Gastrocnemius medialis (tissue), 4 donors: ENCODE results near the gene RXYLT1. TPM values are rescaled to one million over a fixed set of nuclear protein-coding genes. Genes with fewer than 3 reads are reported as not detected.

Experiments
- ATAC-seq, 2 donors: fragments of 150-250 bp; one replicate each; pipeline ENCODE4 v1.9.1; 2016
- DNase-seq, 2 donors: peaks; one replicate each; pipeline ENCODE4 v3.0.0-alpha.2; 2019
- H3K27ac ChIP-seq, 4 donors: fragments of 200-600 bp; sonication (generic); 1 replicate in 1 of 4; 2 replicates in 3 of 4; pipeline ENCODE4 v1.5.1; 2016 to 2018; ENCODE audit warnings: mild to moderate bottlenecking in 2 of 4, moderate library complexity in 1 of 4
- H3K27me3 ChIP-seq, 3 donors: fragments of 200-600 bp; sonication (generic) in 2 of 3; 1 replicate in 1 of 3; 2 replicates in 2 of 3; pipeline versions ENCODE4 v1.5.1 to v1.6.0; 2016 to 2019; ENCODE audit warnings: mild to moderate bottlenecking in 1 of 3, moderate library complexity in 1 of 3
- H3K36me3 ChIP-seq, 2 donors: fragments of 200-600 bp; sonication (generic) in 1 of 2; one replicate each; pipeline ENCODE4 v1.5.1; 2017 to 2018
- H3K4me1 ChIP-seq, 2 donors: fragments of 200-600 bp; sonication (generic) in 1 of 2; one replicate each; pipeline ENCODE4 v1.5.1; 2016 to 2017; ENCODE audit warnings: mild to moderate bottlenecking in 2 of 2
- H3K4me3 ChIP-seq, 4 donors: fragments of 200-600 bp; sonication (generic) in 3 of 4; 1 replicate in 1 of 4; 2 replicates in 3 of 4; pipeline ENCODE4 v1.5.1; 2016 to 2019; ENCODE audit warnings: mild to moderate bottlenecking in 2 of 4
- H3K9me3 ChIP-seq, 3 donors: fragments of 200-600 bp; sonication (generic) in 2 of 3; 1 replicate in 1 of 3; 2 replicates in 2 of 3; pipeline ENCODE4 v1.5.1; 2016 to 2019
- CTCF ChIP-seq, 5 experiments: fragments of 450-650 bp in 3 of 5; fragments of 200-600 bp in 2 of 5; sonication (generic) in 2 of 5; IDR thresholded peaks in 4 of 5; conservative IDR thresholded peaks in 1 of 5; 1 replicate in 4 of 5; 2 replicates in 1 of 5; pipeline ENCODE4 v1.5.1; 2016 to 2019; ENCODE audit warnings: antibody characterized with exemption in 5 of 5, mild to moderate bottlenecking in 3 of 5, moderate library complexity in 3 of 5
- POLR2A ChIP-seq, 2 donors: fragments of 450-650 bp; IDR thresholded peaks; one replicate each; pipeline ENCODE4 v1.6.1; 2017; ENCODE audit warnings: antibody characterized with exemption in 2 of 2, mild to moderate bottlenecking in 2 of 2, moderate library complexity in 2 of 2
- in situ Hi-C, 4 donors: fragments of 200-750 bp; cut with MboI; loops; one replicate each; pipeline versions ENCODE4 v1.15.0 to v1.8.0; 2017; ENCODE audit warnings: low sequenced_read_pairs in 4 of 4
- intact Hi-C: fragments of 100-400 bp; cut with DNase I; formaldehyde crosslinking; loops from one replicate; pipeline ENCODE4 v1.15.1; 2023; ENCODE audit warnings: low total_unique reads
- total RNA-seq, 4 donors: library from RNA; depleted of rRNA; stranded (reverse); fragments of >200 nt; gene quantifications; one replicate each; pipeline versions ENCODE4 v1.1.0 to v1.2.3, GENCODE V29; 2016

RXYLT1 gene
- total RNA-seq, 4 donors from 2014 or later: 9.4 to 16.5 (median 14.1) TPM

GRCh38 chr12:63836046-63836445 is 56.3 kb downstream of the RXYLT1 start:
- Histone ChIP-seq H3K36me3 (no peaks in the 10 kb centered on the region), H3K27me3 (no peaks in the 10 kb centered on the region), H3K4me1 (no peaks in the 10 kb centered on the region), H3K9me3 (no peaks in the 10 kb centered on the region), H3K4me3 (no peak overlapping the region), H3K27ac (no peak overlapping the region)
- intact Hi-C loops: no loop called here
- in situ Hi-C loops: loop anchor here in 2 of 4 donors (5.0 to 25.0 kb wide), 2 partner anchors 421 to 551 kb away; partner anchors contain the start of gene C12orf56 (in 1 of the 2)
- ATAC-seq (no peak), DNase-seq (no peak)
- no peak for TF ChIP-seq CTCF (IDR thresholded peaks at IDR 0.05 in 4 of 5, conservative IDR thresholded peaks at IDR 0.05 in 1 of 5)
- TF ChIP-seq POLR2A (IDR thresholded peaks at IDR 0.05): no peak

GRCh38 chr12:63836936-63837335 is 57.2 kb downstream of the RXYLT1 start:
- no peaks in the 10 kb centered on the region for H3K4me1 ChIP-seq
- no peaks in the 10 kb centered on the region for H3K9me3 ChIP-seq
- no peak overlapping the region for H3K27ac ChIP-seq
- H3K27me3 ChIP-seq: no peaks in the 10 kb centered on the region
- DNase-seq (no peak), ATAC-seq (no peak)
- in situ Hi-C loops (loop anchor here in 2 of 4 donors (5.0 to 25.0 kb wide), 2 partner anchors 420 to 550 kb away; partner anchors contain the start of gene C12orf56 (in 1 of the 2)), intact Hi-C loops (no loop called here)
- H3K36me3 ChIP-seq: no peaks in the 10 kb centered on the region
- H3K4me3 ChIP-seq: no peak overlapping the region
- TF ChIP-seq CTCF (IDR thresholded peaks at IDR 0.05 in 4 of 5, conservative IDR thresholded peaks at IDR 0.05 in 1 of 5) (no peak), POLR2A (IDR thresholded peaks at IDR 0.05) (no peak)

- ATAC-seq: no peak
- no peak for TF ChIP-seq CTCF (IDR thresholded peaks at IDR 0.05 in 4 of 5, conservative IDR thresholded peaks at IDR 0.05 in 1 of 5)
- no peak for TF ChIP-seq POLR2A (IDR thresholded peaks at IDR 0.05)
- Histone ChIP-seq H3K4me3 (no peak overlapping the region), H3K36me3 (no peaks in the 10 kb centered on the region), H3K9me3 (no peaks in the 10 kb centered on the region), H3K4me1 (no peaks in the 10 kb centered on the region), H3K27me3 (no peaks in the 10 kb centered on the region), H3K27ac (no peak overlapping the region)
- in situ Hi-C loops: loop anchor here in 2 of 4 donors (5.0 to 25.0 kb wide), 2 partner anchors 419 to 549 kb away; partner anchors contain the start of gene C12orf56 (in 1 of the 2)
- intact Hi-C loops: no loop called here
- DNase-seq: no peak
Measured at GRCh38 chr12:63838411-63838810, 58.7 kb downstream of the RXYLT1 start.

GRCh38 chr12:63841011-63841410 is 61.3 kb downstream of the RXYLT1 start:
- ATAC-seq (no peak), DNase-seq (no peak)
- Histone ChIP-seq H3K27me3 (no peaks in the 10 kb centered on the region), H3K4me3 (no peak overlapping the region), H3K27ac (no peak overlapping the region), H3K9me3 (no peaks in the 10 kb centered on the region), H3K36me3 (no peaks in the 10 kb centered on the region), H3K4me1 (peaks cover 4 to 7% of the 10 kb centered on the region in 2 donors)
- TF ChIP-seq POLR2A (IDR thresholded peaks at IDR 0.05): no peak
- no peak for TF ChIP-seq CTCF (IDR thresholded peaks at IDR 0.05 in 4 of 5, conservative IDR thresholded peaks at IDR 0.05 in 1 of 5)
- intact Hi-C loops: loop anchor here (5.0 kb wide), 4 partner anchors 59 to 611 kb away; partner anchors contain the start of genes TBK1 and XPOT
- in situ Hi-C loops: loop anchor here in 3 of 4 donors (5.0 to 25.0 kb wide), 4 partner anchors 336 to 546 kb away; partner anchors contain the start of gene C12orf56 (in 1 of the 3)
